ENCODE results near the gene DGKB.

GRCh38 chr7:14950013-14950412 lies 47.5 kb upstream of the DGKB start:
- TF ChIP-seq, protein P1, sequence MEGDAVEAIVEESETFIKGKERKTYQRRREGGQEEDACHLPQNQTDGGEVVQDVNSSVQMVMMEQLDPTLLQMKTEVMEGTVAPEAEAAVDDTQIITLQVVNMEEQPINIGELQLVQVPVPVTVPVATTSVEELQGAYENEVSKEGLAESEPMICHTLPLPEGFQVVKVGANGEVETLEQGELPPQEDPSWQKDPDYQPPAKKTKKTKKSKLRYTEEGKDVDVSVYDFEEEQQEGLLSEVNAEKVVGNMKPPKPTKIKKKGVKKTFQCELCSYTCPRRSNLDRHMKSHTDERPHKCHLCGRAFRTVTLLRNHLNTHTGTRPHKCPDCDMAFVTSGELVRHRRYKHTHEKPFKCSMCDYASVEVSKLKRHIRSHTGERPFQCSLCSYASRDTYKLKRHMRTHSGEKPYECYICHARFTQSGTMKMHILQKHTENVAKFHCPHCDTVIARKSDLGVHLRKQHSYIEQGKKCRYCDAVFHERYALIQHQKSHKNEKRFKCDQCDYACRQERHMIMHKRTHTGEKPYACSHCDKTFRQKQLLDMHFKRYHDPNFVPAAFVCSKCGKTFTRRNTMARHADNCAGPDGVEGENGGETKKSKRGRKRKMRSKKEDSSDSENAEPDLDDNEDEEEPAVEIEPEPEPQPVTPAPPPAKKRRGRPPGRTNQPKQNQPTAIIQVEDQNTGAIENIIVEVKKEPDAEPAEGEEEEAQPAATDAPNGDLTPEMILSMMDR (IDR thresholded peaks at IDR 0.05) = no peak
- TF ChIP-seq EZH2phosphoT487 (IDR thresholded peaks at IDR 0.05) = no peak
